ENCODE measurements around the gene LDLRAD4. TPM values are rescaled to one million over a fixed set of nuclear protein-coding genes. Genes with fewer than 3 reads are reported as not detected.

Gene LDLRAD4
- total RNA-seq, 1 experiment from 2014 or later, result 15.5 TPM

DNA sequence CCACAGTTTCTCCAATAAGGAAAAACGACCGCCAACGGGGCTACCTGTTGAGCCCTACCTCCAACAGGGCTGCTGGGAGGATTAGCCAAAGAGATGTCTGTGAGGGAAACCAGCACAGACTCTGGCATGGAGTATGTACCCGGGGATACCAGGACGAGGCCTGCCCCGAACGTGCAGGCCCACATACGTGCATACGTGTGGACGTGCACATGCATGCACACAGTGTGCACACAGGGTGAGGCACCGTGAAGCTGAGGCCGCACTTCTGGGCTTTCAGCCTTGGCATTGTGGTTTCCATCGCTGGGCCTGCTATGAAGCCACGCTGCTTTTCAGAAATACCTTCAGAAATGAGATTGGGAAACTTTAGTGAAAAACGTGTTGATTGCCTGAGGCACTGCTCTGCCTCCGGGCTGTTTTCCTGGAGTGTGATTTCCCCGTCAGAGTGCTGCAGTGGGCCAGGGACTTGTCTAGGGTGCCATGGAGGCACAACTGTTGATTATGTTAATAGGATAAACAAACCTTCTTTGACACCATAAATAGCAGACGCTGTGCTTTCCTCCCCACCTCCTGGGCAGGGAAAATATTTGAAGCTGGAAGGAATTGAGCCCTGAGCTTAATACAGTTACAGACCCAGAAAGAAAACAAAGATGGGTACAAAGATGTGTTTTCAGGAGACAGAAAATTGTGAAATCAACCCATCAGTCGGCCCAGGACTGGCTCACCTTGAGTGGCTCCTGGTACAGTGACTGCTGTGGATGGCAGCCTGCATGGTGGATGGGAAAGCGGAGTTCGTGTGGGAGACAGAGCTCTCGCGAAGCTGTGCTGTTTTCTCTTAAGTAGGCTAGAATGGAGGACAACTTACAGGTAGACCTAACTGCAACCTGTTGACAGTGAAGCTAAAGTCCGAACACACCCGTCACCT lies 325.5 kb downstream of the LDLRAD4 start:
- no peak for DNase-seq (ENCODE audit: low read depth, low spot score)
- in situ Hi-C loops (cut with HindIII; ENCODE audit: low pct_unique_long_range_greater_than_20kb, low sequenced_read_pairs), result no loop called here

DNA sequence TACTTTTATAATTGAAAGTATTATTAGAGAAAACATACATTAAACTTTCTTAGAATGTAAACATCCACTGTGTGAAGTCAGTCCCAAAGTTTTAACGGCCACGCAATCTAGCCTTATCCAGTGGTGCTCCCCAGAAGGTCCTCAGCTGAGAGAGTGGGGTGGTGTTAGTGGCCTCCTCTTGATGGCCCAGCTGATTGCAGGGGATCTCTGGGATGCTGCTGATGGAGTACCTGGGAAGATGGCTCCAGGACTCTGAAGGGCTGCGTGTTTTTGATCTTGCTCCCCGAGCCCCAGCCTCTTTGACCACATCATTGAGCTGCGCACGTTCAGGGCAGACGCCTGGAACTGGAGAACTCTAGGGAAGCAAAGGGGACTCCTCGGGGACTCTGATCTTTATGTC lies 326.4 kb downstream of the LDLRAD4 start:
- in situ Hi-C loops (cut with HindIII; ENCODE audit: low pct_unique_long_range_greater_than_20kb, low sequenced_read_pairs), result no loop called here
- DNase-seq (ENCODE audit: low read depth, low spot score), result no peak

- no peak for DNase-seq (ENCODE audit: low read depth, low spot score)
- in situ Hi-C loops (cut with HindIII; ENCODE audit: low pct_unique_long_range_greater_than_20kb, low sequenced_read_pairs), result no loop called here
These were observed 327.0 kb downstream of the LDLRAD4 start for GRCh38 chr18:13545514-13545913.

DNA sequence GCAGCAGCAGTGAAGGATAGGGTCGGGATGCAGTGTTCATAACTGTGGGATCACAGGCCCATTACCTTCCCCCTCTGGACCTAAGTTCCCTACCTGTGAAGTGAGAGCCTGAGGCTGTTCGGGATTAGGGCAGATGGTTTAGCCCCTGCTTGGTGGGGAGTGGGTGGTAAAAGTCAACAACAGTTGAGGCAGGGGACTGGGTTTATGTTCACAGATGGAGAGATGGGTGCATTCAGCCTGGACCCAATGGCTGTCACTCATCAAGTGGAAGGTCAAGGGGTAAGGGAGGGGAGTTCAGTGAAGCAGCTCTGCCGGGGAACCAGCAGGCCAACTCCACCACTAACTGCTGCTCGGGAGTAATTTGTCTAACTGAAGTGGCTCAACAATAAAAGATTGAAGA lies 327.4 kb downstream of the LDLRAD4 start:
- in situ Hi-C loops (cut with HindIII; ENCODE audit: low pct_unique_long_range_greater_than_20kb, low sequenced_read_pairs), result no loop called here
- DNase-seq (ENCODE audit: low read depth, low spot score), result no peak

DNA sequence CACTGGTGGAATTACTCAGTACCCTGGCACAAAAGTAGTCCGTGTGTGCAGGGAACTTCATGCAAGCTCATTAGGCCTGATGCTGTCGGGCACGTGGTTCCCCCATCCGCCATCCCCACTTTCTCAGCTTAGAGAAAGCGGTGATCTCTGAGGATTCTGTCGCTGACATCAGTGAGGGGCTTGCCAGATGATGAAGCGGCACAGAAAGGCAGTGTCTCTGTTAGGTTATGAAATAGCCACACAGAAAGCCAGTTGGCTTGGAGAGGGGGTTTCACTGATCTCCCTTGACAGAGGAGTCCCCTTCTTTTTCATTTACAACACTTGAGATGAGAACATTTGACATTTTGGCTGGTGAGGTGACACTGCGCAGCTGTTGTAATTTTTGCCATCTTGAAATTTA lies 328.1 kb downstream of the LDLRAD4 start:
- in situ Hi-C loops (cut with HindIII; ENCODE audit: low pct_unique_long_range_greater_than_20kb, low sequenced_read_pairs), result no loop called here

DNA sequence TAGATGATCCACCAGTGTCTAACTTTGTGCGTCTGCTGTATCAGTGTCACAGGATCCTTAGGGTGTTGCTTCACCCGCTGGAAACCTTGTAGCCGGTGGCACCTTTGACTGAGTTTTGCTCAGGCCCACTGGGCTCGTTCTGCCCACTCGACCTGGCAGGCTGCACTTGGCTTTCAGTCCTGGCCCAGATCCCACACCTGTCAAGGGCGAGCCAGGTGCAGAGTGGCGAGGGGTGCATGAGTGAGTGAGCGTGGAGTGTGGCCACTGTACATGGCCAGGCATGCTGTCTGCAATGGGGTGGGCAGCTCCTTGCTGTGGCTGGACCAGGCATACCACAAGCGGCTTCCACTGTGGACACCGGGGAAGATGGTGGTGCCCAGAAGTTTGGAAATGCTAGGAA lies 328.8 kb downstream of the LDLRAD4 start:
- in situ Hi-C loops (cut with HindIII; ENCODE audit: low pct_unique_long_range_greater_than_20kb, low sequenced_read_pairs), result no loop called here
- DNase-seq (ENCODE audit: low read depth, low spot score), result no peak

More for the DNA sequence above, 328.1 kb downstream of the LDLRAD4 start:
- no peak for DNase-seq (ENCODE audit: low read depth, low spot score)

DNA sequence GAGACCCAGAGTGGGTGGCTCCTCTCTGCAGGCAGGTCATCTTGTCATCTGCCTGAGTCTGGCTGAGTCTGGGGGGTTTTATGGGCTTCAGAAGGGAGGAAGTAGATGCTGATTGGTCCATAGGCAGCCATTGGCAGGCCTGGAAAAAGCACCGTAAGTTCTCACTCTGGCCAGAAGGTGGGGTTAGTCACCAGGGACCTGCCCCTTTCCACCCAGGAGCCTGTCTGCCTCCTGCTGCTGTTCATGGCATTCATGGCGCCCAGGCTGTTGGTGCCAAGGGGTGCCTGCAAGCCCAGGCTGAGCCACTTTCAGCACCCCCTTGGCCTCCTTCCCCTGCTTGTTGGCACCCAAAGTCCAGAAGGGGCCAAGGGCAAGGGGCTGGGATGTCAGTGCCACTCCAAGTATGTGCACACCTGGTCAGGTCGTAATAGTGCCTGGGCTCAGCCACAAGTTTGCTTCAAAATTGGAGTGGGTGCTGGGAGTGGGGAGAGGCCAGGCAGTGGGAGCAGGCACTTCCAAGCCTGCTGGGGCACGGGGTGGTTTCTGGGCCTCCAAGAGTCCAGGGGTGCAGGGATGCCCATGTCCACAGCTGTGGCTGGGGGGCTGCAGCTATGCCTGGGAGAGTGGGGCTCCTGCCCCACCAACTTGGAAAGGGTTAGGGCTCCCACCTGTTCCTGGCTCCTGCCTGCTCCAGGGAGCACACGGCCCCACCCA lies 329.7 kb downstream of the LDLRAD4 start:
- DNase-seq (ENCODE audit: low read depth, low spot score), result peak; percentile 11
- in situ Hi-C loops (cut with HindIII; ENCODE audit: low pct_unique_long_range_greater_than_20kb, low sequenced_read_pairs), result no loop called here

DNA sequence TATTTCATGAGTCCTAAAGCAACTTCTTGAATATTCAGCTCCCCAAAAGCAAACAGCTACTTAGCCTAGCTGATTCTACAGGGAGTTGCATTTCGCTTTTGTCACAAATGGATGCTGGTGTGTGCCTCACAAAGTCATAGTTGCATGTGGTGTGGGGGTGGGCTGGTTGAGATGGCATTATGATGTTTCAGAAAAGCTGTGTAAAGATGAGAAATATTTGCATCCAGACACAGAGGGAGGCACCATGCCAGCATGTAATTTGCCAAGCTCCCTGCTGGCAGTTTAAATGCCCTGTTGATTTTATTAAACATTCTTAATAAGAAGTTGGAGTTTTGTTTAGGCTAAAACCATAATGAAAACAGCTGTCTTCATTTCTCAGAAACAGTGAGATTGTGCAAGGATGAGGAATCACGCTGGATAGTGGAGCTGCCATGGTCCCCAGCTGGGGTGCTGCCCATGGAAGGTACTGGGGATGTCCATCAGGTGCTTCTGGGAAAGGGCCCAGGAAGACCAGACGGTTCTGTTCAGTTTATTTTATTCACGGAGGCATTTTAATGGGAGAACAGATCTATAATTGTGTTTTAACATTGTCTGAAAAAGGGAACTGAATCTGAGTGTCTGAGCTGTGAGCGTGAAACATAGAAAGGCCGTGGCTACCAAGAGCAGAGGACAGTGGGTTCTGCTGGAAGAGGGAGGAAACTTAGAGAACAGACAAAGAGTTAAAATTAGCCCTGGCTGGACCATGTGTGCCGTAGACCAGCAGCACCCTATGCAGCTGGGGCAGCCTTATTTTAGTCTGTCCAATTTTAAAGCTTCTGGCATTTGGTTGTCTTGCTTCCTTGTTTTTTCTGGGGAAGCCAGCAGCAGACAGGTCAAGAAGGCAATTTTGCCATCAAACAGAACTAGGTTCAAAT lies 330.7 kb downstream of the LDLRAD4 start:
- in situ Hi-C loops (cut with HindIII; ENCODE audit: low pct_unique_long_range_greater_than_20kb, low sequenced_read_pairs), result no loop called here

DNA sequence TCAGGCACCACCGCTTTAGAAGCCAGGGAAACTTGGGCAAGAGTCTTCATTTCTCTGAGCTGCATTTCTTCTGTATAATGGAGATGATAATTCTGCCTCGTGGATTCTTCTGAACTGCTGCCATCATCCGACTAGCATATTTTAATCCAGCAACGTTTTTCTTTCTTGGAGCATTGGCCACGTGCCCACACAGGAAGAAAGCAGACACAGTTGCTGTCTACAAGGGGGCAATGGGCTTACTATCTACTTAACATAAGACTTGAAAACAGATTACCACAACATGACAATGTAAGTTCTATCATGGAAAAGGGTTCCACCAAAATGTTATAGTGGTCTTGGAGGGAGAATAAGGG lies 331.3 kb downstream of the LDLRAD4 start:
- in situ Hi-C loops (cut with HindIII; ENCODE audit: low pct_unique_long_range_greater_than_20kb, low sequenced_read_pairs), result no loop called here
- DNase-seq (ENCODE audit: low read depth, low spot score), result no peak

More for the DNA sequence above, 330.7 kb downstream of the LDLRAD4 start:
- DNase-seq (ENCODE audit: low read depth, low spot score), result no peak

GRCh38 chr18:13550418-13551304 lies 332.1 kb downstream of the LDLRAD4 start:
- DNase-seq (ENCODE audit: low read depth, low spot score), result no peak
- in situ Hi-C loops (cut with HindIII; ENCODE audit: low pct_unique_long_range_greater_than_20kb, low sequenced_read_pairs), result no loop called here

- in situ Hi-C loops (cut with HindIII; ENCODE audit: low pct_unique_long_range_greater_than_20kb, low sequenced_read_pairs), result no loop called here
- DNase-seq (ENCODE audit: low read depth, low spot score), result no peak
These were observed 332.7 kb downstream of the LDLRAD4 start for GRCh38 chr18:13551305-13551603.

DNA sequence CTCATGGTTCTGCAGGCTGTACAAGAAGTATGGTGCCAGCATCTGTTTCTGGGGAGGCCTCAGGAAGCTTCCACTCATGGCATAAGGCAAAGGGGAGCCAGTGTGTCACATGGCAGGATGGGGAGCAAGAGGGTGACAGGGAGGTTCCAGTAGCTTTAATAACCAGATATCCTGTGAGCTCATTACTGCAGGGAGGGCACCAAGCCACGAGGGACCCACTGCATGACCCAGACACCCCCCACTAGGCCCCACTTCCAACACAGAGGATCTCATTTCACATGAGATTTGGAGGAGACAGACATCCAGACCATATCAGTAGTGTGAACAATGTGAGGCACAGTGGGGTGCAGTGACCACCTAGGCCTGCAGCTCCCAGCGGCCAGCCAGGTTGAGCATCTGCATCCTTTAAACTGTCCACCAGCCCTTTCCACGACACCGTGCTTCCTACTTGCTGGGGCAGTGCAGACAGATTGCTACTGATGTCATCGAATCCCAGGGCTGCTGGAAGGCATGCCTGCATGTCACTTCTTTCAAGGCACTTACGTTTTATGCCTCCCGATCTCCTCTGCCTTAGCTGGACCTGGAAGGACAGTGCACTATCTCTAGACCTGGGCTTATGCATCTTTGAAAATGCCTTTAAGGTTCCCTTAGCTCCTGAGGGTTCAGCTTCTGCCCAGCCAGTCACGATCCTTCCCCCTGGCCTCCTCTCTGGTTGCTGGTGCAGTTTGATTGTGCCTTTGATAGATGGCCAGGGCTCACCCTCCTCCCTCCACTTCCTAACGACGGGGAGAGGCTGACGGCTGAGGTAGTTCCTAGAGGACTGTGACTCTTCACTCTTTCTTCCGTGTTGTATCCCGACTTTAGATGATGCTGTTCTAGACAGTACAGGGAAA lies 333.5 kb downstream of the LDLRAD4 start:
- no peak for DNase-seq (ENCODE audit: low read depth, low spot score)
- in situ Hi-C loops (cut with HindIII; ENCODE audit: low pct_unique_long_range_greater_than_20kb, low sequenced_read_pairs), result no loop called here

GRCh38 chr18:13553449-13553848 lies 334.9 kb downstream of the LDLRAD4 start:
- no peak for DNase-seq (ENCODE audit: low read depth, low spot score)
- in situ Hi-C loops (cut with HindIII; ENCODE audit: low pct_unique_long_range_greater_than_20kb, low sequenced_read_pairs), result no loop called here

DNA sequence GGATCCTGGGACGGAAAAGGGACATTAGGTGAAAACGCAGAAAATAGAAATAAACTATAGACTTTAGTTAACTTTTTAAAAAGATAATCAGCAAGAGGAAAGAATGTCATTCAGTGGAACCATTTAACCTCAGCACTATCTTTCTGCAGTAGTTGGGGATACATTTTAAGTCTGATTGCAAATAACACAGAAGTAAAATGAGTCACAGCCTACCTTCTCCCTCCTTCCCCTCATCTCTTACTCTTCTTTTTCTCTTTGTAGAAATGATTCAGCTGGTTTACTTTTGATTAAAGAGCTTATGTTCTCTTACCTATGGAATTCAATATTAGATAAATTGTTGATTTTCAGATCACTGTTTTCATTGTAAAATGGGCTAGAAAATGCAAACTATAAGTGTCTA lies 336.6 kb downstream of the LDLRAD4 start:
- DNase-seq (ENCODE audit: low read depth, low spot score), result no peak
- in situ Hi-C loops (cut with HindIII; ENCODE audit: low pct_unique_long_range_greater_than_20kb, low sequenced_read_pairs), result no loop called here

DNA sequence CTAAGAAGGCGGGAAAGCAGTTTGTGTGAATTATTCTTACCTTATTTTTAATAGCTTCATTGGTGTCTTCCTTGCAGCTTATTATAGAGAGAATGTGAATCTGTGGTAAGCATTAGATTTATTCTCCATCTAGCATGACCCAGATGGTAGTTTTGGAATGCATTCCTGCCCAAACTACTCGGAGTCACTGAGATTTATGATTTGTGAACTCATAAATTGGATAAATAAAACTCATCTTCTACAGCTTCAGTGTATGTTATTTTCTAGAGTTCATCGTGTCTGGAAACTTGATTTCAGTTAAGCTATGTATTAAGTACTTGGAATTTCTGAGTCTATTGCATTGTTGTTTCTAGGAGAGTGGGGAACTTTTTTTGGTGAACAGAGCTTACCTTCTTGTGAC lies 337.3 kb downstream of the LDLRAD4 start:
- no peak for DNase-seq (ENCODE audit: low read depth, low spot score)
- in situ Hi-C loops (cut with HindIII; ENCODE audit: low pct_unique_long_range_greater_than_20kb, low sequenced_read_pairs), result no loop called here

GRCh38 chr18:13556502-13556901 lies 337.9 kb downstream of the LDLRAD4 start:
- in situ Hi-C loops (cut with HindIII; ENCODE audit: low pct_unique_long_range_greater_than_20kb, low sequenced_read_pairs), result no loop called here
- no peak for DNase-seq (ENCODE audit: low read depth, low spot score)

Data from SK-MEL-5 (cell line).